Thyroid gland (tissue), 4 donors: ENCODE data around the gene MAVS. TPM values are rescaled to one million over a fixed set of nuclear protein-coding genes. Genes with fewer than 3 reads are reported as not detected.
A peak's percentile ranks its signal among the peaks of the same experiment; 100 is the strongest.

Experiments
- DNase-seq, 2 donors: peaks; one replicate each; pipeline ENCODE4 v3.0.0-alpha.2; 2019
- H3K27ac ChIP-seq, 3 donors: fragments of 200-600 bp; sonication (generic); 1 replicate in 2 of 3; 2 replicates in 1 of 3; pipeline ENCODE4 v1.5.1; 2016 to 2019; ENCODE audit warnings: mild to moderate bottlenecking in 1 of 3, moderate library complexity in 1 of 3
- H3K27me3 ChIP-seq: fragments of 200-600 bp; sonication (generic); one replicate; pipeline ENCODE4 v1.5.1; 2019
- H3K36me3 ChIP-seq, 2 donors: fragments of 200-600 bp; sonication (generic); one replicate each; pipeline ENCODE4 v1.5.1; 2016 to 2019
- H3K4me1 ChIP-seq, 2 donors: fragments of 200-600 bp; sonication (generic); one replicate each; pipeline ENCODE4 v1.5.1; 2017 to 2019
- H3K4me3 ChIP-seq, 3 donors: fragments of 200-600 bp; sonication (generic); replicated peaks in 1 of 3; 1 replicate in 2 of 3; 2 replicates in 1 of 3; pipeline ENCODE4 v1.5.1; 2016; ENCODE audit warnings: mild to moderate bottlenecking in 1 of 3
- H3K9me3 ChIP-seq: fragments of 200-600 bp; sonication (generic); one replicate; pipeline ENCODE4 v1.5.1; 2017
- POLR2A ChIP-seq, 2 donors: fragments of 450-650 bp; IDR thresholded peaks; one replicate each; pipeline ENCODE4 v1.6.1; 2017; ENCODE audit warnings: antibody characterized with exemption in 2 of 2, mild to moderate bottlenecking in 2 of 2, moderate library complexity in 1 of 2
- WGBS, 2 donors: methylation state at CpG; one replicate each; pipeline ENCODE4 v1.1.5; 2017; 5-methylcytosine and 5-hydroxymethylcytosine counted together
- intact Hi-C: fragments of 100-400 bp; cut with DNase I; formaldehyde crosslinking; loops from one replicate; pipeline ENCODE4 v1.15.1; 2023
- total RNA-seq, 4 donors: library from RNA; depleted of rRNA; stranded (reverse); fragments of >200 nt; gene quantifications; one replicate each; pipeline ENCODE4 v1.2.3, GENCODE V29; 2016
- TF ChIP-seq, protein P1 (sequence below), 6 experiments: fragments of 200-600 bp in 3 of 6; fragments of 450-650 bp in 3 of 6; sonication (generic) in 3 of 6; IDR thresholded peaks; one replicate each; pipeline ENCODE4 v1.5.1; 2016 to 2019; ENCODE audit warnings: antibody characterized with exemption in 6 of 6, mild to moderate bottlenecking in 2 of 6, inconsistent platforms in 1 of 6, moderate library complexity in 1 of 6

MAVS gene
- total RNA-seq, 4 donors from 2014 or later: 30.4 to 52.3 (median 39.0) TPM

DNA sequence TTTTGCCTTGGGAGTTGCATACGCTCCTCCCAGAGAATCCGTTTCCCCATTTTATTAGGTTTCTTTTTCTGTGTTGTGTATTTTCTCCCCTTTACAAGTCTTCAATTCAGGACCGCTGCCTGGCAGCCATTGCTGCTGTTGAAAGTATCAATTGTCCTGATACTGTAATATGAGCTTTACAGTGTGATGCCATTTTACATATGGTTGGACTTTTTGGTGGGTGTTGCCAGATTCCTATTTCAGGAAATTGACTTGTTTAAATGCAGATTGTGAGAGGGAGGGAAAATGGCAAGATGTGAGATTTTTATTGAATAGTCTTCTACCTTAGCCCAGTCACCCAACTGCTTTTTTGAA is 43.7 kb downstream of the MAVS start:
- no peak for TF ChIP-seq POLR2A (IDR thresholded peaks at IDR 0.05)
- TF ChIP-seq, protein P1, sequence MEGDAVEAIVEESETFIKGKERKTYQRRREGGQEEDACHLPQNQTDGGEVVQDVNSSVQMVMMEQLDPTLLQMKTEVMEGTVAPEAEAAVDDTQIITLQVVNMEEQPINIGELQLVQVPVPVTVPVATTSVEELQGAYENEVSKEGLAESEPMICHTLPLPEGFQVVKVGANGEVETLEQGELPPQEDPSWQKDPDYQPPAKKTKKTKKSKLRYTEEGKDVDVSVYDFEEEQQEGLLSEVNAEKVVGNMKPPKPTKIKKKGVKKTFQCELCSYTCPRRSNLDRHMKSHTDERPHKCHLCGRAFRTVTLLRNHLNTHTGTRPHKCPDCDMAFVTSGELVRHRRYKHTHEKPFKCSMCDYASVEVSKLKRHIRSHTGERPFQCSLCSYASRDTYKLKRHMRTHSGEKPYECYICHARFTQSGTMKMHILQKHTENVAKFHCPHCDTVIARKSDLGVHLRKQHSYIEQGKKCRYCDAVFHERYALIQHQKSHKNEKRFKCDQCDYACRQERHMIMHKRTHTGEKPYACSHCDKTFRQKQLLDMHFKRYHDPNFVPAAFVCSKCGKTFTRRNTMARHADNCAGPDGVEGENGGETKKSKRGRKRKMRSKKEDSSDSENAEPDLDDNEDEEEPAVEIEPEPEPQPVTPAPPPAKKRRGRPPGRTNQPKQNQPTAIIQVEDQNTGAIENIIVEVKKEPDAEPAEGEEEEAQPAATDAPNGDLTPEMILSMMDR (IDR thresholded peaks at IDR 0.05): no peak
- Histone ChIP-seq H3K36me3 (no peaks in the 10 kb centered on the region), H3K27me3 (no peaks in the 10 kb centered on the region), H3K9me3 (no peaks in the 10 kb centered on the region), H3K4me1 (peaks cover 29 to 54% of the 10 kb centered on the region in 2 donors), H3K27ac (peak overlapping the region; percentile 86 to 96 (median 93)), H3K4me3 (peak overlapping the region; percentile 25 to 99 (median 74))
- intact Hi-C loops: loop anchor here (10.0 kb wide), 1 partner anchor 124 kb away; the partner anchor contains the start of gene RNF24
- DNase-seq: no peak
- WGBS, 2 donors: 5% methylated on average over 3 of the region's 3 CpGs

DNA sequence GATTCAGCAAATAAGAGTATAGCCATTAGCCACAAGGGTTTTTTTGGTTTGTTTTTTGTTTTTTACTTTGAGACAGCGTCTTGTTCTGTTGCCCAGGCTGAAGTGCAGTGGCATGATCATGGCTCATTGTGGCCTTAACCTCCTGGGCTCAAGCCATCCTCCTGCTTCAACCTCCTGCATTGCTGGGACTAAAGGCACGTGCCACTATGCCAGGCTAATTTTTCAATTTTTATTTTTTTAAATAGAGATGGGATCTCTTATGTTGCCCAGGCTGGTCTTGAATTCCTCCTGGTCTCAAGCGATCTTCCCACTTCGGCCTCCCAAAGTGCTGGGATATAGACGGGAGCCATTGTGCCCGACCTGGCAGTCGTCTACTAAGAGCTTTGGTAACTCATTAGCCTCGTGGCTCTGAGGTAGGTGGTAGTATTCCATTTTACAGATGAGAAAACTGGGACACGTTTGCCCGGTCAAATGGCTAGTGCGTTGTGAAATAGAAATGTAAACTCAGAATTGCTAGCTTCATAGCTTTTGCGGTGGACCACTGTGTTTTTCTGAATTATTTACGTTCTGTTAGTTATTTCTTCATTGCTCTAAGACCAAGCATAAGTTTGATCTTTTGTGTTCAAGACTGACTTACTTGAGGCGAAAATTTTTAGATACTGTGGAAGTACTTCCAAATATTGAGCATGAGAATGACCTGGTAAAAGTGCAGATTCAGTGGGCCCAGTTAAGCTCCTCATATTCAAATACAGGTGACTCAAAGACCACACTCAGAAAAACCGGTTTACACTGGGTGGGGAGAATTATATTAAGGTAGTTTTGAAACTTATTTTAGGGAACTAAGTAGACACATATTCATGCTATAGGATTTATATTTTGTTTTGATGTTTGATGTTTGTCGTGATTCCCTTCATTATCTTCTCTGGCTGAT is 44.6 kb downstream of the MAVS start:
- no peaks in the 10 kb centered on the region for H3K27me3 ChIP-seq
- TF ChIP-seq, protein P1 (IDR thresholded peaks at IDR 0.05): no peak
- no peak for TF ChIP-seq POLR2A (IDR thresholded peaks at IDR 0.05)
- intact Hi-C loops: loop anchor here (10.0 kb wide), 1 partner anchor 124 kb away; the partner anchor contains the start of gene RNF24
- 49% methylated on average over 16 of the region's 16 CpGs for WGBS, 2 donors
- H3K27ac ChIP-seq: peak overlapping the region in 1 of 3 donors; percentile 8
- H3K36me3 ChIP-seq: no peaks in the 10 kb centered on the region
- no peak overlapping the region for H3K4me3 ChIP-seq
- H3K4me1 ChIP-seq: peaks cover 37 to 55% of the 10 kb centered on the region in 2 donors
- H3K9me3 ChIP-seq: no peaks in the 10 kb centered on the region
- no peak for DNase-seq

DNA sequence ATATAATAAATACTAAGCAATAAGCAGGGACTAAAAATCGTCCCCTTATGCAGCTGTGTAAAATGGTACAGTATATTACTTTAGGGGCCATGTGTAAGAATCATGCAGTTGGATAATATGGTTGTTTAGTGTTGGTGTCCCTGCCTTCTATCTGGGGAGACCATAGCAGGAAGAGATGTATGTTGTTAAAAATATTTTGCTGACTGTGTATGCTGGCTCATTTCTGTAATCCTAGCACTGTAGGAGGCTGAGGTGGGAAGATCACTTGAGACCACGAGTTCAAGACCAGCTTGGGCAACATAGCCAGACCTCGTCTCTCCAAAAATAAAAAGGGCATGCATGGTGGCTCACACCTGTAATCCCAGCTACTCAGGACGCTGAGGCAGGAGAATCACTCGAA is 48.2 kb downstream of the MAVS start:
- no peak overlapping the region for H3K27ac ChIP-seq
- H3K9me3 ChIP-seq: no peaks in the 10 kb centered on the region

DNA sequence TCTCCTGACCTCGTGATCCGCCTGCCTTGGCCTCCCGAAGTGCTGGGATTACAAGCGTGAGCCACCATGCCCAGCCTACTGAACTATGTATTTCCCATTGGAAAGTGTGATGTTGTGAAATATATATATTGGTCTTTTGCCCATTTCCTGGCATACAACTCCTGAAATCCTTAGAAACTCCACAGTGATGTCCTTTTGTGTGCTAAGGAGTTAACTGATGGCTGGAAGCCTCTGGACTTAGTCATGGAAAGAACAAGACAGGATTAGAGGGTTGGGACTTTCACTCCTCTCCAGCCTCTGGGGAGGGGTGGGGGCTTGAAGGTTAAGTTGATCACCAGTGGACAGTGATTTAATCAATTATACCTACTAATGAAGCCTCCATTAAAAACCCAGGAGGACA is 49.7 kb downstream of the MAVS start:
- 88 to 90% methylated on average over 4 of the region's 4 CpGs for WGBS, 2 donors
- Histone ChIP-seq H3K27me3 (no peaks in the 10 kb centered on the region), H3K9me3 (no peaks in the 10 kb centered on the region), H3K27ac (no peak overlapping the region), H3K4me1 (peaks cover 38 to 84% of the 10 kb centered on the region in 2 donors), H3K4me3 (no peak overlapping the region), H3K36me3 (no peaks in the 10 kb centered on the region)
- no peak for TF ChIP-seq POLR2A (IDR thresholded peaks at IDR 0.05)
- TF ChIP-seq, protein P1 (IDR thresholded peaks at IDR 0.05): no peak
- no peak for DNase-seq
- intact Hi-C loops: loop anchor here (10.0 kb wide), 1 partner anchor 118 kb away; the partner anchor contains the start of gene RNF24

More for the DNA sequence above, 48.2 kb downstream of the MAVS start:
- no peak overlapping the region for H3K4me3 ChIP-seq
- WGBS, 2 donors: 84 to 86% methylated on average over 5 of the region's 5 CpGs
- no peaks in the 10 kb centered on the region for H3K27me3 ChIP-seq
- H3K4me1 ChIP-seq: peaks cover 44 to 76% of the 10 kb centered on the region in 2 donors
- DNase-seq: no peak
- H3K36me3 ChIP-seq: no peaks in the 10 kb centered on the region
- TF ChIP-seq, protein P1 (IDR thresholded peaks at IDR 0.05): no peak
- TF ChIP-seq POLR2A (IDR thresholded peaks at IDR 0.05): no peak
- intact Hi-C loops: loop anchor here (10.0 kb wide), 1 partner anchor 120 kb away; the partner anchor contains the start of gene RNF24
